Naive thymus-derived CD8-positive, alpha-beta T cell (primary cell): ENCODE measurements around the gene AP3S1. TPM values are rescaled to one million over a fixed set of nuclear protein-coding genes. Genes with fewer than 3 reads are reported as not detected.
"Not testable (repeated sequence)": the region's sequence is repeated elsewhere in the genome, so short reads cannot be mapped to it uniquely, and the experiment has no call there.

ENCODE experiments used
- ATAC-seq, 2 donors: fragments of 150-1000 bp; cut with Tn5 transposase in 1 of 2; sonication (Bioruptor Pico), chemical (Tn5 transposase) in 1 of 2; 1 replicate in 1 of 2; 2 replicates in 1 of 2; pipeline ENCODE4 v1.10.0; 2021; ENCODE audit warnings: mild to moderate bottlenecking in 2 of 2, moderate library complexity in 2 of 2
- POLR2A ChIA-PET: fragments of 350-600 bp; sonication (Branson Sonifier 250); formaldehyde crosslinking; loops from one replicate; lab custom pipeline; 2021; ENCODE audit warnings: antibody characterized with exemption; lab: Charles Lee
- DNase-seq, 10 donors: peaks; one replicate each; pipeline versions ENCODE4 v3.0.0 to v3.0.0-alpha.2; 2020 to 2022
- H3K27ac Mint-ChIP-seq, 10 donors: one replicate each; pipeline ENCODE4 v1.8.0; 2020 to 2022; ENCODE audit warnings: mild to moderate bottlenecking in 10 of 10, mixed read lengths in 10 of 10, moderate library complexity in 4 of 10, inconsistent platforms in 1 of 10
- H3K27me3 Mint-ChIP-seq, 5 donors: one replicate each; pipeline ENCODE4 v1.8.0; 2021 to 2022; ENCODE audit warnings: mixed read lengths in 5 of 5
- H3K36me3 Mint-ChIP-seq, 3 donors: one replicate each; pipeline ENCODE4 v1.8.0; 2020 to 2022; ENCODE audit warnings: mixed read lengths in 3 of 3, mild to moderate bottlenecking in 2 of 3, inconsistent platforms in 1 of 3
- H3K4me1 Mint-ChIP-seq, 4 donors: one replicate each; pipeline ENCODE4 v1.8.0; 2021 to 2022; ENCODE audit warnings: mixed read lengths in 4 of 4
- H3K4me3 Mint-ChIP-seq, 10 donors: one replicate each; pipeline ENCODE4 v1.8.0; 2020 to 2022; ENCODE audit warnings: mild to moderate bottlenecking in 10 of 10, mixed read lengths in 10 of 10, moderate library complexity in 6 of 10, inconsistent platforms in 1 of 10
- H3K9me3 Mint-ChIP-seq, 9 donors: one replicate each; pipeline ENCODE4 v1.8.0; 2020 to 2022; ENCODE audit warnings: mixed read lengths in 9 of 9, mild to moderate bottlenecking in 3 of 9, inconsistent platforms in 1 of 9, moderate library complexity in 1 of 9
- polyA plus RNA-seq, 3 donors: library from polyadenylated mRNA; unstranded; fragments of 300-500 nt; fragmentation: Illumina TruSeq; gene quantifications; one replicate each; pipeline ENCODE4 v1.2.3, GENCODE V29; 2021
- total RNA-seq, 8 experiments: library from RNA in 2 of 8; stranded (reverse) in 2 of 8; gene quantifications; one replicate each; pipeline ENCODE4 v1.2.3 and lab custom pipeline; 2021 to 2026

Gene AP3S1
- total and polyA plus RNA-seq, 5 experiments from 2014 or later, result 37.8 to 63.4 (median 52.1) TPM

GRCh38 chr5:115812372-115812771 lies 29.4 kb upstream of the AP3S1 start:
- Mint-ChIP-seq H3K4me3 (no peak overlapping the region), H3K9me3 (no peaks in the 10 kb centered on the region), H3K36me3 (no peaks in the 10 kb centered on the region), H3K4me1 (peaks cover 9 to 19% (median 17%) of the 10 kb centered on the region in 4 donors), H3K27me3 (peaks cover 31 to 70% (median 54%) of the 10 kb centered on the region in 5 donors), H3K27ac (no peak overlapping the region)
- POLR2A ChIA-PET, result no interaction called here
- no peak for DNase-seq
- ATAC-seq, result no peak

- H3K4me3 Mint-ChIP-seq, result no peak overlapping the region
- no peak overlapping the region for H3K27ac Mint-ChIP-seq
- POLR2A ChIA-PET, result no interaction called here
- H3K27me3 Mint-ChIP-seq, result peaks cover 43 to 83% (median 61%) of the 10 kb centered on the region in 5 donors
- H3K9me3 Mint-ChIP-seq, result no peaks in the 10 kb centered on the region
- H3K4me1 Mint-ChIP-seq, result peaks cover 8 to 19% (median 17%) of the 10 kb centered on the region in 4 donors
- H3K36me3 Mint-ChIP-seq, result no peaks in the 10 kb centered on the region
- no peak for DNase-seq
- ATAC-seq, result peak in 1 of 2 donors; percentile 21
Measured at GRCh38 chr5:115813719-115814118, 28.0 kb upstream of the AP3S1 start.

DNA sequence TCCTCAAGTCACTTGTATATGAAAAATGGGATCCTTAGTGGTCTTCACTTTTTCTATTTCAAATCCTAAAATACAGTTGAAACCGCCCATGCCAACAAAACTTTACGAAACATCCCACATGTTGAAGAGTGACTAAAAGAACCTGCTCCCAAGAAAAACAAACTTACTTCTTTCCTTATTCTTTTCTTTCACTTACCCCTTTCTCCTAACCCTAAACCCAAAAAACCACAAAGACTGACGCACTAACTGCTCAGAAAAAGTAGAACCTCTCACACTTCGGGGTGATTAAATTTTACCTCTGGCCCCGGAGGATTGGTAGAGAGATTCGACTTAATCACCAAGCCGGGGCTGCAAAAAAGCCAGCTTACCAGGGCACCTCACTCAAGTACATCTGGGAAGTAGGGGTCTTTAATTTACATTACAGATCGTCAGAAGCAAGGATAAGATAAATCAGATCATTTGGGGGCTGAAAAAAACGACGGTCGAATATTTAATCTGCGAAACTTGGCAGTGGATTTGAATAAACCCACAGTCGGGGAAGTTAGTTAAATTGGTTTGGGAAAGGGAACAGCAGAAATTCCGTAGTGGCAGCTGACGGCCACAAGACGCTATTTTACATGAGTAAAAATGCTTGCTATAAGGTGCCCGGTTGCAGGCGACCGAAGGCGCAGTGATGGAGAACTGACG lies 26.6 kb upstream of the AP3S1 start:
- Mint-ChIP-seq H3K27ac (no peak overlapping the region), H3K27me3 (peaks cover 46 to 97% (median 65%) of the 10 kb centered on the region in 5 donors), H3K36me3 (no peaks in the 10 kb centered on the region), H3K9me3 (no peaks in the 10 kb centered on the region), H3K4me1 (peaks cover 8 to 19% (median 17%) of the 10 kb centered on the region in 4 donors), H3K4me3 (peak overlapping the region; percentile 20 to 74 (median 62))
- POLR2A ChIA-PET, result no interaction called here
- DNase-seq (no peak), ATAC-seq (no peak)

GRCh38 chr5:115815693-115816225 lies 26.0 kb upstream of the AP3S1 start:
- Mint-ChIP-seq H3K36me3 (no peaks in the 10 kb centered on the region), H3K4me3 (peak overlapping the region in 9 of 10 donors; percentile 39 to 78 (median 69)), H3K9me3 (no peaks in the 10 kb centered on the region), H3K27me3 (peaks cover 51 to 100% (median 69%) of the 10 kb centered on the region in 5 donors), H3K4me1 (peaks cover 8 to 19% (median 17%) of the 10 kb centered on the region in 4 donors), H3K27ac (no peak overlapping the region)
- ATAC-seq, result peak in 1 of 2 donors; percentile 52
- POLR2A ChIA-PET, result no interaction called here
- DNase-seq, result no peak

- H3K4me1 Mint-ChIP-seq, result peaks cover 8 to 19% (median 17%) of the 10 kb centered on the region in 4 donors
- POLR2A ChIA-PET, result no interaction called here
- H3K4me3 Mint-ChIP-seq, result peak within 1 kb of the TSS; percentile 63 to 78 (median 69)
- peaks cover 52 to 100% (median 70%) of the 10 kb centered on the region in 5 donors for H3K27me3 Mint-ChIP-seq
- H3K9me3 Mint-ChIP-seq, result peaks cover 0 to 1% (median 0%) of the 10 kb centered on the region in 9 donors
- ATAC-seq (peak; percentile 66 to 68), DNase-seq (peak in 3 of 10 donors; percentile 13 to 59 (median 14))
- no peak within 1 kb of the TSS for H3K27ac Mint-ChIP-seq
- H3K36me3 Mint-ChIP-seq, result peaks cover 0 to 2% (median 0%) of the 10 kb centered on the region in 3 donors
Measured at GRCh38 chr5:115816226-115817081, 25.3 kb upstream of the AP3S1 start, which contains the start of gene CDO1. TSS of gene CDO1 (minus strand) at chr5:115816659. CDS start at chr5:115816397, 262 bp downstream.

- peaks cover 0 to 7% (median 0%) of the 10 kb centered on the region in 3 donors for H3K36me3 Mint-ChIP-seq
- DNase-seq (no peak), ATAC-seq (no peak)
- H3K27me3 Mint-ChIP-seq, result peaks cover 45 to 95% (median 66%) of the 10 kb centered on the region in 5 donors
- no peak overlapping the region for H3K27ac Mint-ChIP-seq
- peak overlapping the region in 1 of 10 donors; percentile 14 for H3K4me3 Mint-ChIP-seq
- POLR2A ChIA-PET, result no interaction called here
- peaks cover 8 to 19% (median 17%) of the 10 kb centered on the region in 4 donors for H3K4me1 Mint-ChIP-seq
- peaks cover 0 to 5% (median 0%) of the 10 kb centered on the region in 9 donors for H3K9me3 Mint-ChIP-seq
Measured at GRCh38 chr5:115817386-115817785, 24.3 kb upstream of the AP3S1 start.

DNA sequence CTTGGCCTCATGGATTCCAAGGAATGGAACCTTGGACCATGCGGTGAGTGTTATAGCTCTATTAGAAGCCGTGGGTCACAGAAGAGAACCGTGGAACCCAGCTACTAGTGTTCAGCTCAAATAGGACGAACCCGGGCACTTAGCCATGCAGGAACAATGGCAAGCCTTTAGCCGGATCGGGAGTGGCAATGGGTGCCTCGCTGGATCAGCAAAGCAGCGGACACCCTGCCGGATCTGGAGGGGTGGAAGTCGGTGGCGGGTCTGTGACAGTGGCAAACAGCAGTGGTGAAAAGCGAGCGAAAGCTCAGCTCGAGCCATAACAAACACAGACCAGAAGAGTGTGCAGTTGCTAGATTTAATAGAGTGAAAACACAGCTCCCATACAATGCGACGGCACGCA lies 22.9 kb upstream of the AP3S1 start:
- peaks cover 8 to 17% (median 16%) of the 10 kb centered on the region in 4 donors for H3K4me1 Mint-ChIP-seq
- peaks cover 0 to 8% (median 2%) of the 10 kb centered on the region in 9 donors for H3K9me3 Mint-ChIP-seq
- H3K27me3 Mint-ChIP-seq, result peaks cover 40 to 81% (median 54%) of the 10 kb centered on the region in 5 donors
- POLR2A ChIA-PET, result no interaction called here
- H3K27ac Mint-ChIP-seq, result no peak overlapping the region
- DNase-seq, result no peak
- no peak overlapping the region for H3K4me3 Mint-ChIP-seq
- no peak for ATAC-seq
- H3K36me3 Mint-ChIP-seq, result peaks cover 0 to 7% (median 0%) of the 10 kb centered on the region in 3 donors

GRCh38 chr5:115820846-115821245 lies 20.9 kb upstream of the AP3S1 start:
- Mint-ChIP-seq H3K36me3 (peaks cover 0 to 7% (median 0%) of the 10 kb centered on the region in 3 donors), H3K9me3 (peaks cover 0 to 17% (median 7%) of the 10 kb centered on the region in 9 donors), H3K4me1 (peaks cover 3 to 9% (median 8%) of the 10 kb centered on the region in 4 donors), H3K27me3 (peaks cover 25 to 61% (median 35%) of the 10 kb centered on the region in 5 donors), H3K27ac (no peak overlapping the region), H3K4me3 (no peak overlapping the region)
- POLR2A ChIA-PET, result no interaction called here
- ATAC-seq (no peak), DNase-seq (no peak)

DNA sequence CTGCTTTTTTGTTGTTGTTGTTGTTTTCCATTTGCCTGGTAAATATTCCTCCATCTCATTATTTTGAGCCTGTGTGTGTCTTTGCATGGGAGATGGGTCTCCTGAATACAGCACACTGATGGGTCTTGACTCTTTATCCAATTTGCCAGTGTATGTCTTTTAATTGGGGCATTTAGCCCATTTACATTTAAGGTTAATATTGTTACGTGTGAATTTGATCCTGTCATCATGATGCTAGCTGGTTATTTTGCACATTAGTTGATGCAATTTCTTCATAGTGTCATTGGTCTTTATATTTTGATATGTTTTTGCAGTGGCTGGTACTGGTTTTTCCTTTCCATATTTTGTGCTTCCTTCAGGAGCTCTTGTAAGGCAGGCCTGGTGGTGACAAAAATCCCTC lies 16.8 kb upstream of the AP3S1 start:
- ATAC-seq, H3K4me1 Mint-ChIP-seq, DNase-seq, H3K4me3 Mint-ChIP-seq, POLR2A ChIA-PET, H3K27ac Mint-ChIP-seq: not testable (repeated sequence)
- H3K27me3 Mint-ChIP-seq, result peaks cover 8 to 19% (median 9%) of the 10 kb centered on the region in 5 donors
- peaks cover 15 to 25% (median 16%) of the 10 kb centered on the region in 3 donors for H3K36me3 Mint-ChIP-seq
- H3K9me3 Mint-ChIP-seq, result peaks cover 0 to 27% (median 10%) of the 10 kb centered on the region in 9 donors

DNA sequence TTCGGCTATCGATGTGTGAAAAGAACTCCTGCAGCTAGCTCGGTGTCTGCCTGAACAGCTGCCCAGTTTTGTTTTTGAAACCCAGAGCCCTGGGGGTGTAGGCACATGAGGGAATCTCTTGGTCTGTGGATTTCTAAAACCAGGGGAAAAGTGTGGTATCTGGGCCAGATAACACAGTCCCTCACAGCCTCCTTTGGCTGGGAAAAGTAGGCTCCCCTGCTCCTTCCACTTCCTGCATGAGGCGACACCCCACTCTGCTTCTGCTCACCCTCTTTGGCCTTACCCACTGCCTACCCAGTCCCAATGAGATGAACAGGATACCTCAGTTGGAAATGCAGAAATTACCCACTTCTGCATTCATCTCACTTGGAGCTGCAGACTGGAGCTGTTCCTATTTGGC lies 15.8 kb upstream of the AP3S1 start:
- POLR2A ChIA-PET, result no interaction called here
- ATAC-seq (no peak), DNase-seq (no peak)
- Mint-ChIP-seq H3K27me3 (peaks cover under 1 to 10% (median 3%) of the 10 kb centered on the region in 5 donors), H3K36me3 (peaks cover 15 to 32% (median 16%) of the 10 kb centered on the region in 3 donors), H3K27ac (no peak overlapping the region), H3K4me3 (no peak overlapping the region), H3K9me3 (peaks cover 0 to 27% (median 10%) of the 10 kb centered on the region in 9 donors), H3K4me1 (peaks cover 0 to 1% (median 0%) of the 10 kb centered on the region in 4 donors)

- POLR2A ChIA-PET, result no interaction called here
- no peaks in the 10 kb centered on the region for H3K27me3 Mint-ChIP-seq
- no peak overlapping the region for H3K4me3 Mint-ChIP-seq
- DNase-seq (no peak), ATAC-seq (no peak)
- peaks cover 0 to 17% (median 4%) of the 10 kb centered on the region in 9 donors for H3K9me3 Mint-ChIP-seq
- peaks cover 12 to 70% (median 23%) of the 10 kb centered on the region in 3 donors for H3K36me3 Mint-ChIP-seq
- peak overlapping the region in 1 of 10 donors; percentile 4 for H3K27ac Mint-ChIP-seq
- H3K4me1 Mint-ChIP-seq, result peaks cover 4 to 14% (median 9%) of the 10 kb centered on the region in 4 donors
Measured at GRCh38 chr5:115829913-115830312, 11.8 kb upstream of the AP3S1 start.

DNA sequence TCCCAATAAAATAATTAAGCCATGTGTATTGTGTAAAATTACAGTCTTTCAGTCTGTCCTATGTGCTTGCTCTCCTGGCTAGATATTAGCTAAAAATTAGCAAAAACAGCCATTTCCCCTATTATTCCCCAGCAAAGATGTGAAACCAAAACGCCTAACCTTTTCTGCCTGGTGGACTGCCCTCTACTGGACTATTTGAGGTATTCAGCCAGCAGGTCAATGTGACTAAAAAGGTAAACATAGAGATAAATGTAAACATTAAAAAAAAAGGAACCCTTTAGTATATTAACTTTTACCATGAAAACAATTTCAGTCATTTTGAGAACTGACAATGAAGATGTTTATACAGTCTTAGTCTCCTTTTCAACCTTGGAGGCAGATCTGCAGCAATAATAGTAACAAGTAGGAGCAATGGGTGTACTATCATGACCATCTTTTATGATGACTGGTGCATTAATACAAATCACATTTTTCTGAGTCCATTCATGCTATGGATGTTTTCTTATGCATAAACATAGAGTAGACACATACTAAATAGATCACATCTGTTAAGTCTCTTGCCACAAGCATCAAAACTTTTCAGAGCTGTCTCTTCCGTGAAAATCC lies 10.5 kb upstream of the AP3S1 start:
- DNase-seq (peak in 6 of 10 donors; percentile 14 to 50 (median 31)), ATAC-seq (peak; percentile 62 to 63)
- H3K4me1 Mint-ChIP-seq, result peaks cover 4 to 20% (median 15%) of the 10 kb centered on the region in 4 donors
- peaks cover 11 to 84% (median 28%) of the 10 kb centered on the region in 3 donors for H3K36me3 Mint-ChIP-seq
- H3K4me3 Mint-ChIP-seq, result no peak overlapping the region
- peaks cover 0 to 8% (median 0%) of the 10 kb centered on the region in 9 donors for H3K9me3 Mint-ChIP-seq
- POLR2A ChIA-PET, result no interaction called here
- H3K27me3 Mint-ChIP-seq, result no peaks in the 10 kb centered on the region
- H3K27ac Mint-ChIP-seq, result peak overlapping the region in 8 of 10 donors; percentile 1 to 20 (median 6)
